NCI-H446 treated with DMSO at 0.1 percent for 48 hours (cell line): ENCODE measurements around the gene PBX4.
"Not testable (repeated sequence)": the region's sequence is repeated elsewhere in the genome, so short reads cannot be mapped to it uniquely, and the experiment has no call there.

Experiments used
- DNase-seq: peaks from one replicate; lab custom pipeline; 2025; lab: John Stamatoyannopoulos, UW

The PBX4 gene, protein sequence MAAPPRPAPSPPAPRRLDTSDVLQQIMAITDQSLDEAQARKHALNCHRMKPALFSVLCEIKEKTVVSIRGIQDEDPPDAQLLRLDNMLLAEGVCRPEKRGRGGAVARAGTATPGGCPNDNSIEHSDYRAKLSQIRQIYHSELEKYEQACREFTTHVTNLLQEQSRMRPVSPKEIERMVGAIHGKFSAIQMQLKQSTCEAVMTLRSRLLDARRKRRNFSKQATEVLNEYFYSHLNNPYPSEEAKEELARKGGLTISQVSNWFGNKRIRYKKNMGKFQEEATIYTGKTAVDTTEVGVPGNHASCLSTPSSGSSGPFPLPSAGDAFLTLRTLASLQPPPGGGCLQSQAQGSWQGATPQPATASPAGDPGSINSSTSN

DNA sequence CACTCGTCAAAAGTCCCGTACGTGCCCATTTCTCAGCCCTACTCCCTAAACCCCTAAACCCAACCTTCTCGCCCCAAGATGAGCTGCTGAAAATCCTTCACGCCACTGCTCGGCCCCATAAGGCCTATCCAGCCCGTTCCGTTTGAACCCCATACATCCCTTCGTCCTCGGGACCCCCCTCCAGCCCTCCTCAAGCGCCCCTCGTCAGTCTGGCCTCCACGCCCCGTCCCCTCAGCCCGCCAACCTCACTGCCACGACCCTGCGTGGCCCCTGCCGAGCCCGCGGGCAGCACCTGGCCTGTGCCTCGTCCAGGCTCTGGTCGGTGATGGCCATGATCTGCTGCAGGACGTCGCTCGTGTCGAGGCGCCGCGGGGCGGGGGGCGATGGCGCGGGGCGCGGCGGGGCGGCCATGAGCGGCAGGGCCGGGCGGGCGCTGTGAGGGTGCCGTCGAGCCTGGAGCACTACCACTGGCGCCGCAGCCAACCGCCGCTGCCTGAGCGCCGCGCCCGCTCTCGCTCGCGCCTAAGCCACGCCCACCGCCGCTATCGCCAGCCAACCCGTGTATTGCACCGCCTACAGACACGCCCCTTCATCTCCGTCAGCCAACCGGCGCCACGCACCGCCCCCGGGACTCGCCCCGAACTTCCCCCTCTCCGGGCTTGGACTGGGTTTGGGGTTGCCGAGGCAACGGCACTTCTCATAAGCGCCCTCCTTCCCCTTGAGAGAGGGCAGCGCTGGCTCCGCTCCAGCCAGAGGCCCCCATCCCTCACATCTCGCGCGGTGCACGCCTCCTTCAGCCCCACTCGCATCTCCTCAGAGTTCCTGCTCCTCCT, at the start of gene PBX4:
Gene PBX4, minus strand, starts transcription at position 469 of the 833 bp plus-strand sequence. Its CDS starts 58 bp downstream, at position 411.
- peak; percentile 94 for DNase-seq

DNA sequence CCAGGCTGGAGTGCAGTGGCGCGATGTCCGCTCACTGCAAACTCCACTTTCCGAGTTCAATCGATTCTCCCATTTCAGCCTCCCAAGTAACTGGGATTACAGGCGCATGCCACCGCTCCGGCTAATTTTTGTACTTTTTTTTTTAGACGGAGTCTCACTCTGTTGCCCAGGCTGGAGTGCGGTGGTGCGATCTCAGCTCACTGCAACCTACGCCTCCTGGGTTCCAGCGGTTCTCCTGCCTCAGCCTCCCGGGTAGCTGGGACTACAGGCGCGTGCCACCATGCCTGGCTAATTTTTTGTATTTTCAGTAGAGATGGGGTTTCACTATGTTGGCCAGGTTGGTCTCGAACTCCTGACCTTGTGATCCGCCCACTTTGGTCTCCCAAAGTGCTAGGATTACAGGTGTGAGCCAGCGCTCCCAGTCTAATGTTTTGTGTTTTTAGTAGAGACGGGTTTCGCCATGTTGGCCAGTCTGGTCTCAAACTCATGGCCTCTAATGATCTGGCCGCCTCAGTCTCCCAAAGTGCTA, 47.0 kb upstream of the PBX4 start:
- DNase-seq, result not testable (repeated sequence)

DNA sequence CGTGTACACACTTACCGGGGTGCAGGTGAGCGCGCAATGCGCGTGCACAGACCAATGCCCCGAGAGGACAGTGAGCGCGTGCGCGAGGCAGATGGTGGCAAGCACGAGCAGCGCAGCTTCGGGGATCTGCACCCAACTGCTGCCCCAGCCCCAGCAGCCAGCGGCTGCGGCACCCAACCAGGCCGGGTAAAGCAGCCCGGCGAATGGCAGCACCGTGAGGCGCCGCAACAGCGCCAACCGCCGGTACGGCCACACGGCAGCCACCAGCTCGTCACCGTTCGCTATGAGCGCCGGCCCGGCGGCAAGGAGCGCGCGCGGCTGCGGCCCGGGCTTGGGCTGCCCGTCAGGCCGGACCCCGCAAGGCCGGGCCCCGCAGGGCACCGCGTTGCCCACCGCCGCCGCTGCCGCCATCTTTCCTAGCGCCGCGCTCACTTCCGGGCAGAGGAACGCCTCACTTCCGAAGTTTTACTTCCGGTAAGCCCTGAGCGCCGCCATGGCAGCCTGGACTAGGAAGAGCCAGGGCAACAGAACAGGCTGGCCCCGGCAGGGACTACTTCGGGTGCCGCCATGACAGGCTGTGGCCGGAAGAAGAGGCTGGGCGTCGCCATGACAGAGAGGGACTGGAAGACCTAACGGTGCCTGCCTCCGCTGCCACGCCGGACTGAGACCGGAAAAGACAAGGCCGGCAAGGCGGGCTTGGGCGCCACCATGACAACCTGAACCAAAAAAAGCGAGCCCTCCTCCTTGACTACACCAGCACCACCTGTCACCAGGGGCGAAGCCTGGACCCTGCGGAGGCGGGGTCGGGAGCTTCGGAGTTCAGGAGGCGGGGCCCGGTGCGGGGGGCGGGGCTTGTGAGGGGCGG, 45.0 kb upstream of the PBX4 start, which contains the start of gene ATP13A1:
Gene ATP13A1, minus strand, starts transcription at position 421 of the 865 bp plus-strand sequence. Its CDS starts 10 bp downstream, at position 411.
- DNase-seq, result peak; percentile 98

DNA sequence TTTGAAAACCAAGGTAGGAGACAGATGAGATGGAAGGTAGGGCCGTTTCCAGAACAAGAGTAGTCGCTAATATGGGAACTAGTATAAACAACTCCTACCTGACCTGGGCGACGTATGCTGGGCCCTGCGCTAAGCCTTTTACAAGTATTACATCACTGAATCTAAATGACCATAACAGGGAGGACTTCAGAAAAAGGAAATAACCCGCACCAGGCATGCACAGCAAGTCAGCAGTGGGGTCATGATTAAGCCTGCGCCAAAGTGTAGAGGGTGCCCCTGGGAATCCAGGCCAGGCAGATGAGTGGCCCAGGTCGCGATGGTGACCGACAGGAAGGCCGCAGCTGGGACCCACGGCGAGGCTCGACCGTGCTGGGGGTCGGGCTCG, 44.4 kb upstream of the PBX4 start:
- DNase-seq, result no peak

DNA sequence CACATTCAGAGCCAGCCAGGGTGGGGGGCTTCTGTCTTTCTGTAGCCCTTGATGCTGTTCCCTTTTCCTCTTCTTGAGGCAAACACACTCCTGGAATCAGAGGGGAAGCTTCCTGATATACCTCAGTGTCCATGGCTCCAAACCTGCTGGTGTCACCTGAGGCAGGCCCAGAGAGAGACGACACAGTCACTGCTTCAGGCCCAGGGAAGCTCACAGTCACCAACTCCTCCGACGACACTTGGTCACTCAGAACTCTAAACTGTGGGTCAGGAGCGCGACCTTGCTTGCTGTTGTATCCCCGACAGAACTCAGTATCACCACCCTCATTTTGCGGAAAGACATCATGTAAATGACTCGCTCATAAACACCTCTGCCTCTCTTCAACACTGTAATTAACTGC, 43.9 kb upstream of the PBX4 start:
- DNase-seq, result no peak

DNA sequence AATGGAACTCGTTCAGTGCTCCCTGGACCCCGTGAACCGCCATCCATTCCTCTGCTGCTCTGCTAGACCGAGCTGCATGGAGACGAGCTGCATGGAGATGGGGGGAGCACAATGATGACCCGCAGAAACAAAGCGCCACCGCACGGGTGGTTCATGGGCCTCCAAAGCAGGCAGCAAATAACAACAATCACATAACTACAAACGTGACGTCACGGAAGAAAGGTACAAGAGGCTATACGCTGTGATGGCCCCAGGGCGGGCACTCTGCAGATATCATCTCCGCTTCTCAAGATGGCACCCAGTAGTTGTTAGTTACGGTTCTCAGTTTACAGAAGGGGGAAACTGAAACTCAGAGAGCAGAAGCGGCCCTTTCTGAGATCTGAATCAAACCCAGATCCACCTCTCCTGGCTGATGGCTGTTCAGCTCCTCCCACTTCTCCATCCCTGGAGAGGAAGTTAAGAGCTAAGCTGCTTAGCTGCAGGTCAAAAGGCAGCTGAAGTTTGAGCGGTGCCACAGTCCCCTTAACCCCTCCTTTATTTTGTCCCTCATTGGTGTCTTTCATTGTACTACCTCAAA, 43.3 kb upstream of the PBX4 start:
- no peak for DNase-seq

DNA sequence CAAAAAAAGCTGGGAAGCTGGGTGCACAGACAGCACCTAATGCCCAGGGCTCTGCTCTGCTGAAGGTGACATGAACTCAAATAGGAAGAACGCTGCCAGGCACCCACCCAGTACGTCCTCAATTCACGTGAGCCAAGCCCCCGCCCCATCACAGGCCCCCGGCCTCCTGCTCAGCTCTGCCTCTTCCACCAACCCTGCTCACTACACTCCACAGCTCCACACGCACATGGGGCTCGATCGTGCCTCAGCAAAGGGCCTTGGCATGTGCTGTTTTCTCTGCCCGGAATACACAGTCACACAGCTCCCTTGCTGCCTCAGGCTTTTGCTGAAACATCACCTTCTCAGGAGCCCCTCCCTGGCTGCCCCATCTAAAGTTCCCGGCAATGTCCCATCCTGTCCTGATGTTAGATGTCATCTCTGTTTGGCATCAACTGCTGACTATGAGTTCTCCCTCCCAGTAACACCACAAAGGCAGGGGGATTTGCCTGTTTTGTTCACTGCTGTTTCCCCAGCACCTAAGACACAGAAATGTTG, 42.7 kb upstream of the PBX4 start:
- no peak for DNase-seq

DNA sequence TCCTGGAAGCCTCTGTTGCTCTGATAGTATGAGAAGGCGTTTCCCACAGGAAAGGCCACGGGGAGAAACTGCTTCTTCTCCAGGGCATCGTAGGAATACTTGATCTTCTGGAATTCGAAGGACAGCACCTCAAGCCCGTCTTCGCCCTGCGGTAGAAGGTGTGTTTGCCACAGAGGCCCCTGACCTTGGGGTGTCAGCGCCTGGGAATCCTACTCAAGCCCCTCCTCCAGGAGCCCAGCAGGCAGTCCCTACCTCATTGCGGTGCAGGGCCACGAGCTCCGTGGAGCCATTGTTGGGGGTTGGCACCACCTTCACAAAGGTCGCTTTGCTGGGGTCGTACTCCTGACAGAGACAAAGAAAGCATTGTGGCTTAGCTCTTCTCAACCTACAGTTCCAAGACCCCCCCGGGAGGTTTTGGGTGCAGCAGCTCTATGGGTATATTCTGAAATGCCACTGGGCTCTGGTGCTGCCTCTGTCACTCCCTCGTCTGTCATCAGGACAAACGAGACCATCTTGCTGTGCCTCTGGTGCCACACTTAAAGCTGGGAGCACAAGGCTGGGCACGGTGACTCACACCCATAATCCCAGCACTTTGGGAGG, 41.3 kb upstream of the PBX4 start:
- no peak for DNase-seq

DNA sequence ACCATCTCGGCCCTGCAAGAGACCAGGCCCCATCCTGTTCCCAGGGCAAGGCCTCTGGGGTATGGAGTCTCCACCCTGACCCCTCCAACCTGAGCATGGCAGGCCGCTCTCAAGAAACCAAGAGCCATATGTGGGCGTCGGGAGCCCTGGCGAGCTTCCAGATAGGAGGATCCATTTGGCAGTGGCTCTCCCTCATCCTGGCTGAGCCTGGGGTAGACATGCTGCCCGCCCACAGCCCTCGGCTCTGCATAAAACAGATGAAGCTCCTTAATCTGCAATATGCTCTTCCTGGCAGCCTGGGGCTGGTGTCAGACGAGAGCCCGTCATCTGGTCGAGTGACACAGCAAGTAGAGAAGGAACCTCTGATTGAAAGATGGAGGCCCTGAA, 38.9 kb upstream of the PBX4 start:
- peak; percentile 65 for DNase-seq

DNA sequence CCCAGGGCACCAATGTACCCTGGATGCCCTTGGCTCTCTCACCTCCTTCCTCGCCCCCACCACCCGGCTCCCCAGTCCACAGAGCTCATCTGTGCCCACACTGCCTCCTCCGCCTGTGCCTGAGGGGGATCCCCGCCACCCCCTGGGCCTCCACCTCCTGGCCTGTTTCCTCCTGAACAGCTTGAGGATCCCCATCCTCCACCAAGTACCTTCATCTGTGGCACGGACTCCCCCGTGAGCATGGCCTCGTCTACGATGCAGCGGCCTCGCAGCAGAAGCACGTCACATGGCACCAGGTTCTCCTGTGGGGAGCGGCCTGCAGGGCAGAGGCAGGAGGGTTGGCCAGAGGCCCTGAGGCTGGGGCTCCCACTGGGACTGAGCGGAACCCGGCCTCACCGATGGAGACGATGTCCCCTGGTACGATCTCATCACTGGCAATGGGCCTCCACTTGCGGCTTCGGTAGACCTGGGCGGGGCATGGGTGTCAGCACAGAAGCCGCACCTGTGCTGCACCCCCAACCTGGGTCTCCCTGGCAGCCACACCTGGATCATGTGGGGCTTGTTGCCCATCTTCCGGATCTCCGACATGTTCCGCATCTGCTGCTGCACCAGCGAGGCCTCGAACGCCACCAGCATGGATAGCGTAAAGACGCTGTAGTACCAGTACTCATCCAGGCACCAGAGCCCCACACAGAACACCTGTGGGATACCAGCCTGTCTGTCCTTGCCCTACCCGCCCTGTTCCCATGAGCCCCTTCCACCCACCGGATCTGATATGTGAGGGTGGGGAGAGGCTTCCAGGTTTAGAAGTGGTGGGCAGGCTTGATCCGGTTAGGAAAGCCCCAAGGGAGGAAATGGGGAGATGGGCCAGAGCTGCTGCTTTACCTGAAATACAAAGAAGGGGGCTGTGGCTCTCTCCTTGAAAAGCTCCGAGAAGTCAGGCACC, 38.2 kb upstream of the PBX4 start:
- DNase-seq, result no peak

DNA sequence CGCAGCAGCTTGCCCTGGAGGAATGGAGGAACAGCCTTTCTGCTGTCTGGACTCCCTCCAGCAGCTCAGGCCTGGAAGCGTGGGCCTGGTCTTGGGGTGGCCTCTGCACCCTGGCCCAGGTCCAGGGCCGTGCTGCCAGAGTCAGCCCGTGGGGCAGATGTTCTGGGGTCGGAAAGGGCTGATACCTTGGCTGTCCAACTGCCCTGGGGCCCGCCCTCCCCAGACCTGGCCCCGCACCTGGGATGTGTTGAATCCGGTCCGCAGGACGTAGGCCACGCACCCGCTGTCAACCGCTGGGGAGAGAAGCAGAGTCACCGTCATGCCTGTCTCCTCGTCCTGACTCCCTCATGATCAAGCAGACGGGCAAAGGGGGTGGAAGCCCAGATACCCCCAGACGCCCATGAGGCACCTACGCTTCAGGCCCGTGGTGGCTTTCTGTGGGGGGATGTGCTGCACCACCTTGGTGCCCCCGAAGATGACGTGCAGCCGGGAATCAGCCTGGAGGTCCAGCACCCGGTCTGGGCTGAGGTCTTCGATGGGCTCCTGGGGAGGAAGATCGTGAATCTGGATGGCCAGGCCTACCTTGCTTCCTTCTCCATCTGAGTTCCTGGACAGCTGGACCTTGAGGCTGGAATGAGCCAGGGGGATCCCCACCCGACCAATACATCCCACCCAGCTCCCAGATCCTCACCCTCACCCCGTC, 37.3 kb upstream of the PBX4 start:
- no peak for DNase-seq

DNA sequence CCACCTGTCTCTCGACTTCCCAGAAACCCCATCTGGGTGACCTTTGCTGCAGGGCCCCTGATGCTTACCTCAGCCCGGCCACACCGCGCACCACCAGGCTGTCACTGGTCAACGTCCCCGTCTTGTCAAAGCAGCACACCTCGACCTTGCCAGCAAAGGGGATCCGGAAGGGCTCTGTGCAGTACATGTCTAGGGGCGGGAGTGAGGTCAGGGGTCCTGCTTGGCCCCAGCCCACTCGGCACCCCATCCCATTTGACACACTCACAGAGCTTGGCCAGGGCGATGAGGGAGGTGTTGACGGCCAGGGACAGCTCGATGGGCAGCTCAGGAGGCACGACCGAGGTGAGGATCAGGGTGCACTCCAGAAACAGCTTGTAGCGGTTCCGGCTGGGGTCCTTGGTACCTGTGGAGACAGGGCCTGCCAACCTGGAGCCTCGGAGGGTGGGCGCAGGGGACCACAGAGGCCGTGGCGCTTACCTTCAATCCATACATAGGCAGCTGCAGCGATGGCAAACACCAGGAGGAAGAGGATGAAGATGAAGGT, 36.6 kb upstream of the PBX4 start:
- no peak for DNase-seq

DNA sequence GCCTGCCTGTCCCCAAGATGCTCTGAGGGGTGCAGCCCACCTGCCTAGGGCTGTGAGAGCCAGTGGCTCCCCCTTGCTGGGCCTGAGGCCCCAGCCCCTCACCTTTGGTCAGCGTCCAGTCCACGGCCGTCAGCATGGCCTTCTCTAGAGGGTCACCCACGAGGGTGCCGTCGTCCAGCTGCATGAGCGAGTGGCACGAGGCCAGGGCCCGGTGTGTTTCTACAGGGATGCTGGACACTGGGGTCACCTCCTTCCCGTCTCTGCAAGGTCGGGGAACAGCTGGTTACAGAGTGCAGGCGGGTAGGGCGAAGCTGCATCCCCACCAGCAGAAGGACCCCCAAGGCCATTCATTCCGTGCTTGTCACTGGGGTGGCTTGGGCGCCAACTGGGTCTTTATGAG, 36.0 kb upstream of the PBX4 start:
- no peak for DNase-seq

DNA sequence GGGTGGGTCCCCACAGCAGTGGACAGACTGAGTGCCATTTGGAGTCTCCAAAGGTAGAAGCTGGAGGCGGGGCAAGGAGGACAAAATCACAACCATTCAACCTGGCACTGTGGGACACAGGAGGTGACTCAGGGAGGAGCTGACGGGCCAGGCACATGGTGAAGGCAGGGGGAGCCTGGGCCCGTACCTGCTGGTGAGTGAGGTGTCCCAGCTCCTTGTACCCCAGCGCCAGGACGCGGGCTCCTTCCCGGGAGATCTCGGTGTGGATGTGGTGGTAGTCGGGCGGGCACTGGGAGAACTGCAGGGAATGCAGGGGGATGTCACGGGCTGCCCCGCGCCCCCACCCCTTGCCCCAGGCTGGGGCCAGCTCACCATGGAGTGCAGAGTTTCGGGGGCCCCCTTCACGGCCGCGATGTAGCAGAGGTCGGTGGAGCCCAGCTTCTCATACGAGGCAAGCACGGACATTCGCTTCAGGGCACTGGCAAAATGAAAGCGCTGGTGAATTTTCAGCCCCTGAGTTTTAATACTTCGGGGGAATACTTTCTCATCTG, 35.2 kb upstream of the PBX4 start:
- no peak for DNase-seq

DNA sequence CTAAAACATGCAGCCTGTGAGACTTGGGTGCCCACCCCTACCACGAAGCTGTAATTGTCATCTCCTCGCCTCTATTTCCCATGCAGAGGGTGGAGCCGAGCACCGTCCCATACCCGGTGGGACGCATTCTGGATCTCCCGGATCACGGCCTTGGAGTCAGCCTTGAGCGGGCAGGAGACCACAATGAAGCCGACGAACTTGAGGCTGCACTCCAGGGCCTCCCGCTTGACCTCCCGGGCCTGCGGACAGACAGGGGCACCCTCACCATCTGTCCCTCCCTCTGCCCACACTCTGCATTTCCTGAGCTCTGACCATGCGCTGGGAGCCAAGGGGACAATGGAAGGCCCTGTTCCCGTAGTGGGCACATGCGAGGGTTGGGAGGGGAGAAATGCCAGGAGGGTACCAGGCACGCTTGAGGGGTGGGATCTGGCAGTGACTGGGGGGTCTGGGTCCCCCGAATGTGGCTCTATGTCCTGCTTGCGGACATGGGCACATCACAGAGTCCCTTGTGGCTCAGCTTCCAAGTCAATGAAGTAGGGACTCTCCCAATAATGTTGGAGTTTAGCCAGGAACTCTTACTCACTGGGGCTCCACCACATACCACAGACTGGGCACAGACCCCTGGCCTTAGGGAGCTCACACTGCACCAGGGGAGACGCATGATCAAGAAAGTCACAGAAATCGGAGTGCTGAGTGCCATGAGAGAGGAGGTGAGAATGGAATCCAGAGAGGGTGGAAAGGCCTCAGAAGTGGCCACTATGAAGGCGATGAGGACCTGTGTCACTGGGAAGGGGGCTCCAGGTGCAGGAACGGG, 34.2 kb upstream of the PBX4 start:
- no peak for DNase-seq

DNA sequence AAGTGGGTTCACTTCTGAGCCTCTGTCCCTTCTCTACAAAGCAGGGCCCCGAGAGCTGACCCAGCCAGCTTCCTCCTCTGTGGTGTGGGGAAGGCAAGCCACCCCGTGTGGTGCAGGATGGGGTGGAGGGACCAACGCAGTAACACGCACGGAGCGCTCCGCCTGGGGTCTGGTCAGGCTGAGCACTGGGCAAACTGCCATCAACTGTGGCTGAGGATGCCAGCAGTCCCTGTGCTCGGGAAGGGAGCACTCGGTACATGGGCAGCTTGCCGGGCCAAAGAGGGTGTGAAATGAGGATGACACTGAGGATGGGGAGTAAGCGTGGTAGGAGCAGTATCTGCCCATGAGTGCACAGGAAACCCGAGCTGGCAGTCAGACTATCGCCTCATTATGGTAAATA, 32.6 kb upstream of the PBX4 start:
- DNase-seq, result no peak

DNA sequence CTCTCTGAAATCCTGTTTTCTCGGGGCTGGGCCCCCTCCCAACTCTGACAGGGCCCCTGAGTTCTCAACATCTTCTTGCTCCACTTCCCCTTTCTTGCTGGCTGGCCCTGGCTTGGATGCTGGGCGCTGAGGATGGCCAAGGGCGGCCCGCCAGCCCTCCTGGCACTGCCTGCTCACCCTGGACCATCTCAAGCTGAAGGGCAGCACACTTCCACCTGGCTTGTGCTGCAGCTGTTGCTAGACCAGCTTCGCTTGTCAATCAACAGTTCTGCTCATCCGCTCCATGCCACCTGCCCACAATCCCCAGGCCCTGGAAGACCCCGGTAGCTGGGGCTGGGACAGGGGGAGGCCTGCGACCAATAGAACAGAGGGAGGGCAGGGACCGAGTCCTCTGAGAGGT, 31.8 kb upstream of the PBX4 start:
- no peak for DNase-seq

DNA sequence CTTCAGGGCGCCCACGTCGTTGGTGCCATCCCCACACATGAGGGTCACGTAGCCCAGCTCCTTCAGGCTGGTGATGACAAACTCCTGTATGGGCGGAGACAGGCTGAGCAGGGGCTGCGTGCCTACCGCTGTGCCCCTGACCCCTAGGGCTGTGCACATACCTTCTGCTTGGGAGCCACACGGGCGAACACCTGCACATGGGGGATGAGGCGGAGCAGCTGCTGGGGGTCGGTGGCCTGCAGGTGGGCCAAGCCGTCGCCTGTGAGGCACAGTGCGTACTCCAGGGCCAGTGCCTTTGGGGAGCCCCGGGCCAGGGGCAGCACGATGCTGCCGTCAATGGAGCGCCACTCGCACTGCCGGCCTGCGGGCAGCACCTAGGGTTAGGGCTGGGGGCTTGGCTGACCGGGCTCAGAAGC, 31.1 kb upstream of the PBX4 start:
- no peak for DNase-seq
